HG03196 (cell line): ENCODE results near the gene TMEM135.
"Not testable (repeated sequence)": the region's sequence is repeated elsewhere in the genome, so short reads cannot be mapped to it uniquely, and the experiment has no call there.

Source experiments
- ATAC-seq: cut with Tn5 transposase; IDR thresholded peaks from one replicate; pipeline ENCODE4 v1.9.1; 2021; ENCODE audit not compliant: unreplicated experiment

Gene TMEM135

GRCh38 chr11:87020336-87020735 lies 17.4 kb upstream of the TMEM135 start:
- ATAC-seq = no peak

- ATAC-seq = no peak
Observed at GRCh38 chr11:87020764-87021365, 16.9 kb upstream of the TMEM135 start.

- no peak for ATAC-seq
Observed at GRCh38 chr11:87022254-87022653, 15.5 kb upstream of the TMEM135 start.

GRCh38 chr11:87022738-87023137 lies 15.0 kb upstream of the TMEM135 start:
- ATAC-seq = no peak

- ATAC-seq = not testable (repeated sequence)
Observed at GRCh38 chr11:87026415-87026814, 11.3 kb upstream of the TMEM135 start.

GRCh38 chr11:87030458-87031054 lies 7.2 kb upstream of the TMEM135 start:
- no peak for ATAC-seq

- no peak for ATAC-seq
Observed at GRCh38 chr11:87031433-87032170, 6.1 kb upstream of the TMEM135 start.

- ATAC-seq = no peak
Observed at GRCh38 chr11:87033561-87033960, 4.2 kb upstream of the TMEM135 start.

- ATAC-seq = no peak
Observed at GRCh38 chr11:87035976-87036583, 1.7 kb upstream of the TMEM135 start.

GRCh38 chr11:87036756-87037449 lies 831 bp upstream of the TMEM135 start:
- no peak for ATAC-seq

- no peak for ATAC-seq
Observed at GRCh38 chr11:87038235-87038977, 672 bp downstream of the TMEM135 start.

GRCh38 chr11:87039371-87039770 lies 1.6 kb downstream of the TMEM135 start:
- ATAC-seq = no peak

- ATAC-seq = no peak
Observed at GRCh38 chr11:87043894-87044293, 6.2 kb downstream of the TMEM135 start.

- ATAC-seq = no peak
Observed at GRCh38 chr11:87046824-87047223, 9.1 kb downstream of the TMEM135 start.

GRCh38 chr11:87056091-87056490 lies 18.4 kb downstream of the TMEM135 start:
- ATAC-seq = no peak

- ATAC-seq = no peak
Observed at GRCh38 chr11:87057749-87058148, 20.0 kb downstream of the TMEM135 start.

GRCh38 chr11:87059596-87060390 lies 22.1 kb downstream of the TMEM135 start:
- no peak for ATAC-seq

GRCh38 chr11:87061766-87062165 lies 24.0 kb downstream of the TMEM135 start:
- no peak for ATAC-seq

GRCh38 chr11:87063982-87064381 lies 26.2 kb downstream of the TMEM135 start:
- ATAC-seq = no peak

GRCh38 chr11:87072787-87073186 lies 35.1 kb downstream of the TMEM135 start:
- no peak for ATAC-seq
